CD1c-positive myeloid dendritic cell (primary cell): ENCODE data around the gene CCDC78.
"Not testable (repeated sequence)": the region's sequence is repeated elsewhere in the genome, so short reads cannot be mapped to it uniquely, and the experiment has no call there.

ENCODE experiments used
- DNase-seq: peaks from one replicate; pipeline ENCODE4 v3.0.0-alpha.2; 2016; ENCODE audit errors: extremely low spot score

CCDC78 gene

GRCh38 chr16:694187-694862 is 31.9 kb downstream of the CCDC78 start:
- no peak for DNase-seq

DNA sequence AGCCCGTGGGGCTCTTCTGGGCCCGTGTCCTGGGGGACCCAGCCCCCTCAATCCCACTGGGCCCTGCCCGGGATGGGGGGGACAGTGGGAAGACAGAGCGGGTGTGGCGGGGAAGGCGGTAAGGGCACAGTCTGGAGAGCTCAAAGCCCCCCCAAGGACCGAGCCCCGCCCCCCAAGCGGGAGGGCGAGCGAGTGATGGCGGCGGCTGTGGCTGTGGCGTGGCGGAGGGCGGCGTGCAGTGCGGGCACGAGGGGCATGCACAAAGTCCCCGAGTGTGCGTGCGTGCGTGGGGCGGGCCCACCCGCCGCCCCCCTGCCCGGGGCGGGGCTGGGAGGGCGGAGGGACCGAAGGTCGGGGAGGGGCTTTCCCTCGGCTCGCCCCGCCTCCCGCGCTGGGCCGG is 32.5 kb downstream of the CCDC78 start:
- DNase-seq = no peak

- DNase-seq = no peak
These were observed 32.9 kb downstream of the CCDC78 start for GRCh38 chr16:693364-693763.

GRCh38 chr16:692356-693108 is 33.7 kb downstream of the CCDC78 start:
- DNase-seq = no peak

DNA sequence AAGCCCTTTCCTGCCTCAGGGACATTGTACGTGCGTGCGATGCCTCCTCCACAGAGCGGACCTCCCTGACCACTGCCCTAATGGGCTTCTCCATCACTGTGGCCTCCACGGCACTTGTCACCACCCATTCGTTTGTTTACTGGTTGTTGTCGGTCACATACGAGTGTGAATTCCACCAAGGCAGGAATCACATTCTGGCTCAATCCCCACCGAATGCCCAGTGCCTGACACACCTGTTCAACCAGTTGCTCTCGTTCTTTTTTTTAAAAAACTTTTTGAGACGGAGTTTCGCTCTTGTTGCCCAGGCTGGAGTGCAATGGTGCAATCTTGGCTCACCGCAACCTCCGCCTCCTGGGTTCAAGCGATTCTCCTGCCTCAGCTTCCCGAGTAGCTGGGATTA is 35.0 kb downstream of the CCDC78 start:
- not testable (repeated sequence) for DNase-seq

DNA sequence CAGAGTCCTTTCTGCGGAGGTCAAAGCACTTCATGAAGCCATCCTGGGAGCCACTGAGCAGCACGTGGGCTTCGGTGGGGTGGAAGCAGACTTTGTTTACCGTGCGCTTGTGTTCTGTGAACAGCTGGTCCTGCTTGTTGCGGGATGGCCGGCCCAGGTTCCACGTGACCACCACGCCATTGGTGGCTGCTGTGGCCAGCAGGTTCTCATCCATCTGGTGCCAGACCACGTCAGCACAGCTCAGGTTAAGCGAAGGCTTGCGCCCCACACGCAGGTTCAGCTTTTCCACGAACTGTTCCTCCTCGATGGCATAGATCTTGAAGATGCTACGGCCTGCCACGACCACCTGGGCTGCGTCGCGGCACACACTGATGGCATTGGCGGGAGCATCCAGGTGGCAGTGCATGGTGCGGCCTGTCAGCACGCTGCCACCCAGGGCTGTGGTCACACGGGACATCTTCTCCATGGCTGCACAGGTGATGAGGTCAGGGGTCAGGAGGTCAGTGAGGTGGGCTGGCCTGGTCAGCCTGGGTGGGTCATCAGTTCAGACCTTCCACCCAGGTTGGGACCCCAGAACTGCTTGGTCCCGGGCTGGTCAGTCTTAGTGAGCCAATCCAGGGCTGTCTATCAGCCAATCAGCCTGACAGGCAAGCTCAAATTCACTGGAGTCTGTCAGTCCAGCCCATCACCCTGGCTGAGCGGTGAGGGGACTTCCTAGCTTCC is 36.9 kb downstream of the CCDC78 start:
- DNase-seq = no peak

- DNase-seq = no peak
These were observed 38.7 kb downstream of the CCDC78 start for GRCh38 chr16:687499-687898.

DNA sequence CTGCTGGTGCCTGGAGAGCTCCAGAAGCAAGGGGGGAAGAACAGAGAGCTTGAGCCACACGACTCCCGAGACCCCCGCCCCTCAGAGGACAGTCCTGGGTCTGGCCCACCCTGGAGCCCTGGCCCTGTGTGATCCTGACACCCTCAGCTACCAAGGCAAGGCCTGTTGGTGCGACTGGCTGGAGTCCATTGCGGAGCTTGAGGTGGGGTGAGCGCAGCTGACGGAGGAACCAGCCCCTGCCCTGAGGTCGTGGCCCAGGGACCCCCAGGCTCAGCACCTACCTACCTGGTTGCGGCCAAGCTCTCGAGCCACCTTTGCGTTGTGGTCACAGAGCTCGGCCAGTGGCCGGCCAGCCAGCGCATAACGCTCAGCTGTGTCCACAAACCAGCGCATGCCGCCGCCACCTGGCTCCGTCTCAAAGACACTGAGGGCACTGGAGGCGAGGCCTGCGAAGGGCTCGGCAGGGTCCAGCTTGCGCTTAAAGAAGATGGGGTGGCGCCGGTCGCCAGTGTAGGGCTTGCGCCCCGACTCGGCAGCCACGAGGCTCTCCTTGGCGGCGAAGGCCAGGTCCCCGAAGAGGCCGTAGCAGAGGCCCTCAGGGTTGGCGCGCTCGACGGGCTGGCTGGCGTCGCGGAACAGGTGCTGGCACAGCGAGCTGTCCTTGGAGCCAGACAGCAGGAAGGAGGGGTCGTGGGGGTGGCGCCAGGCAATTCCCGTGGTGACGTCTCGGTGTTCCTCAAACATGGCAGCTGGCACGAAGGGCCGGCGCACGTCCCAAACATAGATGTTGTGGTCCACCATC is 39.6 kb downstream of the CCDC78 start:
- no peak for DNase-seq

DNA sequence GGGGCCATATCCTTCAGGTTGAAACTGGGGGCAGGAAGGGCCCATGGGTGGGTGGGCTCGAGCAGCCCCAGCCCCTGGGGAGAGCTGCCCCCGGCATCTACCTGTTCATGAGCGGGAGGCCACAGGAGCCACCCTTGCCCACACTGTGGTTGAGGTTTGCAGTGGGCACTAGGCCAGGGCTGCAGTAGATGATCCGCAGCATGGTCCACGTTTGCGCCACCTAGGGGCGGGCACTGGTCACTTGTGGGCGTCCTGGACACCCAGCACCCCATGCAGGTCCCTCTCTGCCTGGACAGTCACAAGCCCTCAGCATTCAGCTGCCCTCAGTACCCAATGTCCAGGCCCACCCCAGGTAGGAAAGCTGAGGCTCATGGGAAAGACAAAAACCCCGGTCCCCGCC is 40.3 kb downstream of the CCDC78 start:
- DNase-seq = peak; percentile 32

GRCh38 chr16:684961-685696 is 41.1 kb downstream of the CCDC78 start:
- DNase-seq = no peak

GRCh38 chr16:684071-684794 is 42.0 kb downstream of the CCDC78 start, which contains the start of gene JMJD8:
Gene JMJD8 (minus strand): TSS chr16:684334. CDS start chr16:684319, 15 bp downstream.
- peak; percentile 98 for DNase-seq

GRCh38 chr16:683396-684070 is 42.7 kb downstream of the CCDC78 start:
- no peak for DNase-seq

GRCh38 chr16:682493-683395 is 43.5 kb downstream of the CCDC78 start:
- no peak for DNase-seq

GRCh38 chr16:681746-682427 is 44.4 kb downstream of the CCDC78 start:
- no peak for DNase-seq

DNA sequence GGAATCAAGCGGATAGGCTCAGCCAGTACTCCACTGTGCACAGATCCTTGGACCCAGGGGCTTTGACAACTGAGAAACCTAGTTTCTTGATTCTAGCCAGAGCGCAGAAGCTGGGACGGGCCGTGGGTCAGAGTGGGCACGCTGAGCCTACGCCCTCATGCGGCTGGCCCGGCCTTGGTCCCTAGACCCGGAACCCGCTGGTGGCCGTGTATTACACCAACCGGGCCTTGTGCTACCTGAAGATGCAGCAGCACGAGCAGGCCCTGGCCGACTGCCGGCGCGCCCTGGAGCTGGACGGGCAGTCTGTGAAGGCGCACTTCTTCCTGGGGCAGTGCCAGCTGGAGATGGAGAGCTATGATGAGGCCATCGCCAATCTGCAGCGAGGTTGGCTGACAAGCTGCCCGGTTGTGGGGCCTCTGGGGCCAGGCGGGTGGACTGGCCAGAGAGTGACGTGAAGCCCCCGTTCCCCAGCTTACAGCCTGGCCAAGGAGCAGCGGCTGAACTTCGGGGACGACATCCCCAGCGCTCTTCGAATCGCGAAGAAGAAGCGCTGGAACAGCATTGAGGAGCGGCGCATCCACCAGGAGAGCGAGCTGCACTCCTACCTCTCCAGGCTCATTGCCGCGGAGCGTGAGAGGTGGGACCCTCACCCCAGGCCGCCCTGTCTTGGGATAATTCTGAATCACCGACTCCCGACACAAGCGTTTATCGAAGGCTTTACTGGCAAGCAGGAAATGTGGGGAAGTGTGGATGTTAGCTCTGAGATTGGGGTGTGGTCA is 45.1 kb downstream of the CCDC78 start:
- peak; percentile 45 for DNase-seq

GRCh38 chr16:680625-680945 is 45.7 kb downstream of the CCDC78 start:
- DNase-seq = no peak

GRCh38 chr16:679814-680624 is 46.2 kb downstream of the CCDC78 start, which contains the start of gene STUB1:
Gene STUB1 (plus strand): TSS chr16:680410. CDS start chr16:680526, 116 bp downstream.
- DNase-seq = peak; percentile 95
